Esophagus (tissue), 2 donors: Measurements from ENCODE around the gene UGT1A7. TPM values are rescaled to one million over a fixed set of nuclear protein-coding genes. Genes with fewer than 3 reads are reported as not detected.
"Not testable (repeated sequence)": the region's sequence is repeated elsewhere in the genome, so short reads cannot be mapped to it uniquely, and the experiment has no call there.

Source experiments
- H3K27ac ChIP-seq, 2 donors: one replicate each; pipeline ENCODE4 v1.5.1; 2013; ENCODE audit warnings: low read depth in 2 of 2, mild to moderate bottlenecking in 2 of 2, inconsistent platforms in 1 of 2, low read length in 1 of 2, moderate library complexity in 1 of 2
- H3K27me3 ChIP-seq, 2 donors: one replicate each; pipeline ENCODE4 v1.6.1; 2013; ENCODE audit warnings: low read length in 2 of 2, control low read depth in 1 of 2, mild to moderate bottlenecking in 1 of 2; ENCODE audit not compliant: insufficient read depth in 2 of 2, control insufficient read depth in 1 of 2
- H3K36me3 ChIP-seq, 2 donors: one replicate each; pipeline ENCODE4 v1.6.1; 2013; ENCODE audit warnings: low read length in 1 of 2; ENCODE audit not compliant: control insufficient read depth in 2 of 2, insufficient read depth in 2 of 2
- H3K4me1 ChIP-seq, 2 donors: one replicate each; pipeline ENCODE4 v1.6.1; 2013; ENCODE audit warnings: low read length in 1 of 2; ENCODE audit not compliant: control insufficient read depth in 2 of 2, insufficient read depth in 2 of 2
- H3K4me3 ChIP-seq, 2 donors: one replicate each; pipeline ENCODE4 v1.5.1; 2013; ENCODE audit warnings: low read length in 2 of 2, mild to moderate bottlenecking in 2 of 2, low read depth in 1 of 2, moderate library complexity in 1 of 2
- H3K9me3 ChIP-seq, 2 donors: one replicate each; pipeline ENCODE4 v1.6.1; 2013; ENCODE audit warnings: mild to moderate bottlenecking in 2 of 2, low read depth in 1 of 2, low read length in 1 of 2, moderate library complexity in 1 of 2; ENCODE audit not compliant: control insufficient read depth in 2 of 2, insufficient read depth in 1 of 2
- WGBS, 2 donors: extraction: QIAGEN DNeasy Blood & Tissue Kit; methylation state at CpG; one replicate each; pipeline ENCODE4 v1.1.7; 2013; 5-methylcytosine and 5-hydroxymethylcytosine counted together
- polyA plus RNA-seq, 2 donors: library from polyadenylated mRNA; stranded (reverse); fragments of 200-250 nt; gene quantifications; one replicate each; pipeline ENCODE4 v1.2.3, GENCODE V29; 2013
- donor health status: healthy with polysubstance abuse.
- donor health status: Bipolar disorder and iron deficiency.

The UGT1A7 gene
- polyA plus RNA-seq, 2 donors = 28.8 to 54.2 TPM

DNA sequence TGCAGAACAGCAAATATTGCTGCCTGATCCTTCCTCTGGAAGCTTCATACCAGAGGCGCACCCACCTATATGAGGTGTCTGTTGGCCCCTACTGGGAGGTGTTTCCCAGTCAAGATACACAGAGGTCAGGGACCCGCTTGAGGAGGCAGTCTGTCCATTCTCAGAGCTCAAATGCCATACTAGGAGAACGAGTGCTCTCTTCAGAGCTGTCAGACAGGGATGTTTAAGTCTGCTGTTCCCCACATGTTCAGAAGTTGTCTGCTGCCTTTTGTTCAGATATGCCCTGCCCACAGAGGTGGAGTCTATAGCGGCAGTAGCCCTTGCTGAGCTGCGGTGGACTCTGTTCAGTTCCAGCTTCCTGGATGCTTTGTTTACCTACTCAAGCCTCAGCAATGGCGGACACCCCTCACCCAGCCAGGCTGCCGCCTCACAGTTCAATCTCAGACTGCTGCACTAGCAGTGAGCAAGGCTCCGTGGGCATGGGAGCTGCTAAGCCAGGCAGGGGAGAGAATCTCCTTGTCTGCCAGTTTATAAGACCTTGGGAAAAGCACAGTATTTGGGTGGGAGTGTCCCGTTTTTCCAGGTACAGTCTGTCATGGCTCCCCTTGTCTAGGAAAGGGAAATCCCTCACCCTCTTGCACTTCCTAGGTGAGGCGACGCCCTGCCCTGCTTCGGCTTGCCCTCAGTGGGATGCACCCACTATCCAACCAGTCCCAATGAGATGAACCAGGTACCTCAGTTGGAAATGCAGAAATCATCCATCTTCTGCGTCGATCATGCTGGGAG lies 55.4 kb downstream of the UGT1A7 start:
- not testable (repeated sequence) for H3K4me3 ChIP-seq, H3K27ac ChIP-seq, H3K4me1 ChIP-seq, H3K27me3 ChIP-seq, H3K36me3 ChIP-seq, H3K9me3 ChIP-seq
- WGBS, 2 donors = 88 to 90% methylated on average over 14 of the region's 14 CpGs

- Histone ChIP-seq H3K36me3 (peaks cover 0 to 2% of the 10 kb centered on the region in 2 donors), H3K27ac (no peak overlapping the region), H3K4me1 (no peaks in the 10 kb centered on the region), H3K9me3 (peaks cover 0 to 2% of the 10 kb centered on the region in 2 donors), H3K27me3 (no peaks in the 10 kb centered on the region), H3K4me3 (no peak overlapping the region)
- 52 to 72% methylated on average over 2 of the region's 2 CpGs for WGBS, 2 donors
These were observed 59.2 kb downstream of the UGT1A7 start for GRCh38 chr2:233740870-233741269.

- 94 to 95% methylated on average over 44 to 46 of the region's 46 CpGs for WGBS, 2 donors
These were observed 62.0 kb downstream of the UGT1A7 start for GRCh38 chr2:233743464-233744259.

DNA sequence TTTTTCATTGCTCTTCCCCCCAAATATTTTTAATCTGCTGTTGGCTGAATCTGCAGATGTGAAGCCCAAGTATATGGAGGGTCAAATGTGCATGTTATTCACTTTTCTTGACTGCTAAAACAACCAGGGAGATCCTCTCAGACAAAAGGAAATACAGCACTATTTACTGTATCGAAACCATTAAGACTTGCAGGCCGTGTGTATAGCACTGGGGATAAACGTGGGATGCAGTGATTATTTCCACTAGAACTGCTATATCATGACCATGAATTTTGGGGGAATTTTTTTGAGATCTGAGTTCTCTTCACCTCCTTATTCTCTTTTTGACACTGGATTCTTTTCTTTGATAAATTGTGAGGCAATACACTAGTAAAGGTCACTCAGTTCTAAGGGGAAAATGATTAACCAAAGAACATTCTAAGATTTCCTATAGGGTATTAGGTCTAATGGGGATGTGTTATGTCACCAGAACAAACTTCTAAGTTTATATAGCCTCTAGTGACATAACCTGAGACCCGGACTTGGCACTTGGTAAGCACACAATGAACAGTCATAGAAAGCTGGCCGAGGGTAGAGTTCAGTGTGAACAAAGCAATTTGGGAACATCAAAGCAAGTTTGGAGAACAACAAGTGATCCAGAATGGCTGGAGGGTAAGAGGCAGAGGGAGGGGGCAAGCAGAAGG lies 63.5 kb downstream of the UGT1A7 start:
- Histone ChIP-seq H3K27ac (no peak overlapping the region), H3K9me3 (no peaks in the 10 kb centered on the region), H3K27me3 (no peaks in the 10 kb centered on the region), H3K4me3 (no peak overlapping the region), H3K36me3 (peaks cover 0 to 2% of the 10 kb centered on the region in 2 donors), H3K4me1 (no peaks in the 10 kb centered on the region)
- WGBS, 2 donors = 65 to 67% methylated on average over 5 of the region's 5 CpGs

More at GRCh38 chr2:233743464-233744259, 62.0 kb downstream of the UGT1A7 start:
- Histone ChIP-seq H3K36me3 (peaks cover 0 to 2% of the 10 kb centered on the region in 2 donors), H3K9me3 (no peaks in the 10 kb centered on the region), H3K4me1 (no peaks in the 10 kb centered on the region), H3K27me3 (no peaks in the 10 kb centered on the region), H3K4me3 (no peak overlapping the region), H3K27ac (no peak overlapping the region)

GRCh38 chr2:233745838-233746237 lies 64.1 kb downstream of the UGT1A7 start:
- not testable (repeated sequence) for H3K36me3 ChIP-seq, H3K4me3 ChIP-seq, H3K9me3 ChIP-seq, H3K27ac ChIP-seq, H3K27me3 ChIP-seq, H3K4me1 ChIP-seq
- 71 to 77% methylated on average over 2 of the region's 2 CpGs for WGBS, 2 donors

- peaks cover 0 to 2% of the 10 kb centered on the region in 2 donors for H3K36me3 ChIP-seq
- H3K9me3 ChIP-seq = peaks cover 0 to 7% of the 10 kb centered on the region in 2 donors
- no peaks in the 10 kb centered on the region for H3K4me1 ChIP-seq
- 76 to 81% methylated on average over 10 of the region's 10 CpGs for WGBS, 2 donors
- H3K27ac ChIP-seq = no peak overlapping the region
- H3K4me3 ChIP-seq = no peak overlapping the region
- no peaks in the 10 kb centered on the region for H3K27me3 ChIP-seq
These were observed 65.0 kb downstream of the UGT1A7 start for GRCh38 chr2:233746475-233747282.

- Histone ChIP-seq H3K4me3 (no peak overlapping the region), H3K27ac (no peak overlapping the region)
- WGBS, 2 donors = 95 to 96% methylated on average over 6 of the region's 6 CpGs
These were observed 65.5 kb downstream of the UGT1A7 start for GRCh38 chr2:233747283-233747544.

GRCh38 chr2:233750689-233751088 lies 69.0 kb downstream of the UGT1A7 start:
- not testable (repeated sequence) for H3K27me3 ChIP-seq, H3K4me3 ChIP-seq, H3K9me3 ChIP-seq, H3K27ac ChIP-seq, H3K4me1 ChIP-seq, H3K36me3 ChIP-seq
- WGBS, 2 donors = 72 to 85% methylated on average over 2 of the region's 2 CpGs

More at GRCh38 chr2:233747283-233747544, 65.5 kb downstream of the UGT1A7 start:
- Histone ChIP-seq H3K9me3 (peaks cover 0 to 7% of the 10 kb centered on the region in 2 donors), H3K36me3 (peaks cover 0 to 2% of the 10 kb centered on the region in 2 donors), H3K4me1 (no peaks in the 10 kb centered on the region), H3K27me3 (no peaks in the 10 kb centered on the region)
